A673 (cell line): ENCODE data around the gene CFAP206. TPM values are rescaled to one million over a fixed set of nuclear protein-coding genes. Genes with fewer than 3 reads are reported as not detected.

Experiments
- BruUV-seq: library from RNA; stranded (reverse); fragments of 400-500 nt; replicated peaks from 2 replicates; lab custom pipeline; 2021; lab: Mats Ljungman, UMichigan
- CTCF ChIA-PET: fragments of 300-600 bp; sonication (Branson Sonifier 250); formaldehyde crosslinking; loops from one replicate; lab custom pipeline; 2022; ENCODE audit warnings: antibody characterized with exemption; lab: Charles Lee
- POLR2A ChIA-PET: fragments of 300-600 bp; sonication (Branson Sonifier 250); formaldehyde crosslinking; loops from one replicate; lab custom pipeline; 2022; ENCODE audit warnings: antibody characterized with exemption; ENCODE audit not compliant: low non-redundant PET; lab: Charles Lee
- DNase-seq: peaks from one replicate; pipeline ENCODE4 v3.0.0-alpha.2; 2015; ENCODE audit warnings: low spot score
- H3K27ac ChIP-seq: fragments of 200-600 bp; sonication (generic); 2 replicates; pipeline ENCODE4 v1.5.1; 2016; ENCODE audit warnings: mixed run types, low read depth, mild to moderate bottlenecking, mixed read lengths, antibody characterized with exemption, low read length; ENCODE audit not compliant: poor library complexity, severe bottlenecking
- H3K27me3 ChIP-seq: fragments of 200-600 bp; sonication (generic); replicated peaks from 2 replicates; pipeline ENCODE4 v1.6.1; 2017; ENCODE audit warnings: mixed run types, low read depth, mild to moderate bottlenecking, mixed read lengths, antibody characterized with exemption, low read length; ENCODE audit not compliant: insufficient read depth, poor library complexity
- H3K36me3 ChIP-seq: fragments of 200-600 bp; sonication (generic); 2 replicates; pipeline ENCODE4 v1.6.1; 2016; ENCODE audit warnings: mixed run types, mild to moderate bottlenecking, mixed read lengths, antibody characterized with exemption, low read length; ENCODE audit not compliant: insufficient read depth, poor library complexity, severe bottlenecking
- H3K4me1 ChIP-seq: fragments of 200-600 bp; sonication (generic); 2 replicates; pipeline ENCODE4 v1.6.1; 2017; ENCODE audit warnings: mixed run types, mild to moderate bottlenecking, mixed read lengths, antibody characterized with exemption, low read length; ENCODE audit not compliant: insufficient read depth, poor library complexity, severe bottlenecking
- H3K4me3 ChIP-seq: fragments of 200-600 bp; sonication (generic); 2 replicates; pipeline ENCODE4 v1.5.1; 2016; ENCODE audit warnings: low read depth, mixed run types, mild to moderate bottlenecking, mixed read lengths, low read length; ENCODE audit not compliant: poor library complexity, severe bottlenecking
- H3K9me3 ChIP-seq: fragments of 200-600 bp; sonication (generic); 2 replicates; pipeline ENCODE4 v1.6.1; 2016; ENCODE audit warnings: mixed run types, low read depth, mild to moderate bottlenecking, mixed read lengths, antibody characterized with exemption, low read length; ENCODE audit not compliant: poor library complexity, severe bottlenecking
- CTCF ChIP-seq: fragments of 300-800, 200-600 bp; sonication (generic); conservative IDR thresholded peaks from 2 replicates; pipeline ENCODE4 v1.5.1; 2017; ENCODE audit warnings: low read depth, mild to moderate bottlenecking, antibody characterized with exemption, low read length, moderate library complexity, mixed read lengths
- EZH2 ChIP-seq: fragments of 200-600 bp; sonication (generic); IDR thresholded peaks from 2 replicates; pipeline ENCODE4 v1.6.1; 2017; ENCODE audit warnings: borderline replicate concordance, low read depth, mild to moderate bottlenecking, mixed read lengths, antibody characterized with exemption, low read length; ENCODE audit not compliant: poor library complexity, severe bottlenecking
- intact Hi-C: fragments of 100-400 bp; cut with micrococcal nuclease; formaldehyde crosslinking; loops from one replicate; pipeline ENCODE4 v1.10.0; 2022; ENCODE audit not compliant: unreplicated experiment
- total RNA-seq: library from RNA; stranded (reverse); gene quantifications from 2 replicates; pipeline ENCODE4 v1.2.3, GENCODE V29; 2021

CFAP206 gene
- total RNA-seq, 1 experiment from 2014 or later: not detected

- Histone ChIP-seq H3K27ac (no peak overlapping the region), H3K4me1 (no peaks in the 10 kb centered on the region), H3K9me3 (no peaks in the 10 kb centered on the region), H3K27me3 (no peaks in the 10 kb centered on the region), H3K36me3 (no peaks in the 10 kb centered on the region), H3K4me3 (no peak overlapping the region)
- ChIA-PET POLR2A (no interaction called here), CTCF (interaction anchor here (0.5 to 0.6 kb wide), 4 partner anchors 16 to 678 kb away, joined by 3 to 7 read pairs (median 3); no protein-coding TSS in a partner anchor)
- intact Hi-C loops: loop anchor here (5.0 to 10.0 kb wide), 5 partner anchors 256 to 1472 kb away; no protein-coding TSS in a partner anchor
- BruUV-seq: no TSS peak
- peak; percentile 73 for TF ChIP-seq CTCF
- no peak for TF ChIP-seq EZH2
- peak; percentile 78 for DNase-seq
These were observed 14.6 kb upstream of the CFAP206 start for GRCh38 chr6:87393026-87393622.

GRCh38 chr6:87395431-87395830 is 12.3 kb upstream of the CFAP206 start:
- DNase-seq: no peak
- no peaks in the 10 kb centered on the region for H3K36me3 ChIP-seq
- H3K27me3 ChIP-seq: peaks cover 14% of the 10 kb centered on the region
- no peaks in the 10 kb centered on the region for H3K4me1 ChIP-seq
- no peak overlapping the region for H3K4me3 ChIP-seq
- no peaks in the 10 kb centered on the region for H3K9me3 ChIP-seq
- ChIA-PET CTCF (no interaction called here), POLR2A (no interaction called here)
- no peak overlapping the region for H3K27ac ChIP-seq
- intact Hi-C loops: loop anchor here (10.0 kb wide), 3 partner anchors 399 to 1469 kb away; no protein-coding TSS in a partner anchor
- BruUV-seq: no TSS peak
- TF ChIP-seq CTCF: no peak
- no peak for TF ChIP-seq EZH2

- ChIA-PET POLR2A (no interaction called here), CTCF (no interaction called here)
- no peak for DNase-seq
- BruUV-seq: no TSS peak
- intact Hi-C loops: loop anchor here (10.0 kb wide), 3 partner anchors 398 to 1468 kb away; no protein-coding TSS in a partner anchor
- Histone ChIP-seq H3K27me3 (peaks cover 15% of the 10 kb centered on the region), H3K4me1 (no peaks in the 10 kb centered on the region), H3K36me3 (no peaks in the 10 kb centered on the region), H3K4me3 (no peak overlapping the region), H3K9me3 (no peaks in the 10 kb centered on the region), H3K27ac (no peak overlapping the region)
- TF ChIP-seq CTCF (no peak), EZH2 (no peak)
These were observed 11.0 kb upstream of the CFAP206 start for GRCh38 chr6:87396595-87397392.
